Fibroblast of the aortic adventitia (primary cell): ENCODE data around the gene SLCO4C1. TPM values are rescaled to one million over a fixed set of nuclear protein-coding genes. Genes with fewer than 3 reads are reported as not detected.

Experiments
- DNase-seq: peaks from one replicate; pipeline ENCODE4 v3.0.0-alpha.2; 2010; ENCODE audit warnings: low read depth
- H3K4me3 ChIP-seq: 2 replicates; pipeline ENCODE4 v1.5.1; 2011; ENCODE audit warnings: low read depth, mild to moderate bottlenecking, control low read depth, low read length, moderate library complexity
- CTCF ChIP-seq: IDR thresholded peaks from 2 replicates; pipeline ENCODE4 v1.5.1; 2011; ENCODE audit warnings: mild to moderate bottlenecking, low read length, control low read depth, inconsistent platforms; ENCODE audit not compliant: insufficient read depth
- total RNA-seq: library from RNA; depleted of rRNA; stranded (reverse); fragments of >200 nt; gene quantifications from 2 replicates; pipeline ENCODE4 v1.2.3, GENCODE V29; 2012; ENCODE audit warnings: low replicate concordance

SLCO4C1 gene
- total RNA-seq, 1 donor = 0.09 TPM

GRCh38 chr5:102231693-102232619 lies 64.1 kb downstream of the SLCO4C1 start:
- no peak for TF ChIP-seq CTCF
- H3K4me3 ChIP-seq = no peak overlapping the region
- no peak for DNase-seq

GRCh38 chr5:102229685-102230084 lies 66.4 kb downstream of the SLCO4C1 start:
- no peak for TF ChIP-seq CTCF
- H3K4me3 ChIP-seq = no peak overlapping the region
- no peak for DNase-seq

GRCh38 chr5:102226321-102226720 lies 69.8 kb downstream of the SLCO4C1 start:
- H3K4me3 ChIP-seq = no peak overlapping the region
- no peak for TF ChIP-seq CTCF
- DNase-seq = no peak

GRCh38 chr5:102223542-102224477 lies 72.3 kb downstream of the SLCO4C1 start:
- peak; percentile 30 for DNase-seq
- peak; percentile 43 for TF ChIP-seq CTCF
- no peak overlapping the region for H3K4me3 ChIP-seq

GRCh38 chr5:102222772-102223171 lies 73.3 kb downstream of the SLCO4C1 start:
- no peak overlapping the region for H3K4me3 ChIP-seq
- no peak for TF ChIP-seq CTCF

GRCh38 chr5:102221949-102222348 lies 74.1 kb downstream of the SLCO4C1 start:
- no peak for TF ChIP-seq CTCF
- no peak for DNase-seq
- H3K4me3 ChIP-seq = no peak overlapping the region

More at GRCh38 chr5:102222772-102223171, 73.3 kb downstream of the SLCO4C1 start:
- no peak for DNase-seq
